Stimulated activated naive CD8-positive, alpha-beta T cell treated with anti-CD3 and anti-CD28 coated beads, Interleukin-15, amount 100 ng/mL, for 72 hours (primary cell): ENCODE results near the gene ELOVL5.
A peak's percentile ranks its signal among the peaks of the same experiment; 100 is the strongest.
"Not testable (repeated sequence)": the region's sequence is repeated elsewhere in the genome, so short reads cannot be mapped to it uniquely, and the experiment has no call there.

Experiments
- ATAC-seq: fragments of 150-1000 bp; cut with Tn5 transposase; 2 replicates; pipeline ENCODE4 v1.10.0; 2021; ENCODE audit warnings: mild to moderate bottlenecking, moderate library complexity
- DNase-seq, 2 donors: peaks; one replicate each; pipeline ENCODE4 v3.0.0; 2021 to 2022
- H3K27ac Mint-ChIP-seq, 2 donors: one replicate each; pipeline ENCODE4 v1.8.0; 2022; ENCODE audit warnings: mild to moderate bottlenecking in 2 of 2, mixed read lengths in 2 of 2, moderate library complexity in 2 of 2
- H3K27me3 Mint-ChIP-seq: one replicate; pipeline ENCODE4 v1.8.0; 2022; ENCODE audit warnings: mixed read lengths
- H3K4me1 Mint-ChIP-seq: one replicate; pipeline ENCODE4 v1.8.0; 2022; ENCODE audit warnings: mild to moderate bottlenecking, mixed read lengths
- H3K4me3 Mint-ChIP-seq, 2 donors: one replicate each; pipeline ENCODE4 v1.8.0; 2022; ENCODE audit warnings: mild to moderate bottlenecking in 2 of 2, mixed read lengths in 2 of 2, moderate library complexity in 1 of 2
- H3K9me3 Mint-ChIP-seq, 2 donors: one replicate each; pipeline ENCODE4 v1.8.0; 2022; ENCODE audit warnings: mixed read lengths in 2 of 2

ELOVL5 gene, protein sequence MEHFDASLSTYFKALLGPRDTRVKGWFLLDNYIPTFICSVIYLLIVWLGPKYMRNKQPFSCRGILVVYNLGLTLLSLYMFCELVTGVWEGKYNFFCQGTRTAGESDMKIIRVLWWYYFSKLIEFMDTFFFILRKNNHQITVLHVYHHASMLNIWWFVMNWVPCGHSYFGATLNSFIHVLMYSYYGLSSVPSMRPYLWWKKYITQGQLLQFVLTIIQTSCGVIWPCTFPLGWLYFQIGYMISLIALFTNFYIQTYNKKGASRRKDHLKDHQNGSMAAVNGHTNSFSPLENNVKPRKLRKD

DNA sequence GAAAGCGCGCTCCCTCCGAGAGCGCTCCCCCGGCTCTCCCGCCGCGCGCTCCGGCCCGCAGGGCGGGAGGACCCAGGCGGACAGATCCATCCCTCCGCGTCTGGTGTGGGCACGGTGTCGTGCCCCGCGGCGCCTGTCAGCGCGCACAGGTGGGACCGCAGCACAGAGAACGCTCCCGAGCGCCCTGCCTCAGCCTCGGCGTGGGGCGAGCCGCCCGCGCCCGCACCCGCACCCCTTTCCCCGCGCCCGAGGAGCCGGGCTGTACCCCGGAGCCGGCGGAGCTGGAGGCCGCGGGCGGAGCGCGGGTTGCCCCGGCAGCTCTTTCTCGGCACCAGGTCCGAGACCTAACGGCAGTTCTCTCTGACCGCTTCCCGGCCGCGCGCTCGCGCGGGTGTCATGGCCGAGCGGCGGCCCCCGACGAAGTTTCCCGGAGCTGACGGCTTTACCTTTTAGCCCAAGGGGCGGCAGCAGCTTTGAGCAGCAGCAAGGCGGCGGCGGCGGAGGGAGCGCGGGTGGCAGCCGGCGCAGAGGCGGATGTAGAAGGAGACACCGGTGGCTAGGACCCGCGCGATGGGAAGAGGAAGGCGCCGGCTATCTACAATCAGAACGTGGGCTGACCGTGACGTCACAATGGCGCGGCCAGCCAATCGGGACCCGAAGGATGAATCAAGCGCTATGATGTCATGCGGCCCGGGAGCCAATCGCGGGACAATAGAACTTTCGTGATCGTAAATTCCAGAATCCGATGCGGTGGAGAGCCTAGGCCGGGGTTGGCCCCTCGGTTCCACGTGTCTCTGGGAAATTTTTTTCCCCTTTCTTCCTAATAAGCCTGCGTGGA lies at the start of gene ELOVL5:
ELOVL5 (minus strand) TSS at position 580 of the 838 bp plus-strand sequence. CDS start 53,251 bp downstream, outside the sequence.
- Mint-ChIP-seq H3K27me3 (no peaks in the 10 kb centered on the region), H3K9me3 (no peaks in the 10 kb centered on the region), H3K4me1 (peaks cover 44% of the 10 kb centered on the region), H3K4me3 (peak within 1 kb of the TSS; percentile 88 to 90), H3K27ac (peak within 1 kb of the TSS; percentile 93 to 94)
- DNase-seq (peak; percentile 91 to 96), ATAC-seq (peak; percentile 85)

- no peaks in the 10 kb centered on the region for H3K4me1 Mint-ChIP-seq
- no peak for ATAC-seq
Observed at GRCh38 chr6:53397283-53397682, 48.5 kb upstream of the ELOVL5 start.

GRCh38 chr6:53395986-53396385 lies 47.2 kb upstream of the ELOVL5 start:
- Mint-ChIP-seq H3K27me3 (no peaks in the 10 kb centered on the region), H3K27ac (no peak overlapping the region), H3K9me3 (no peaks in the 10 kb centered on the region), H3K4me1 (no peaks in the 10 kb centered on the region), H3K4me3 (no peak overlapping the region)
- ATAC-seq: no peak
- DNase-seq: no peak

More at GRCh38 chr6:53397283-53397682, 48.5 kb upstream of the ELOVL5 start:
- no peak for DNase-seq
- Mint-ChIP-seq H3K4me3 (no peak overlapping the region), H3K27me3 (no peaks in the 10 kb centered on the region), H3K9me3 (no peaks in the 10 kb centered on the region), H3K27ac (no peak overlapping the region)

DNA sequence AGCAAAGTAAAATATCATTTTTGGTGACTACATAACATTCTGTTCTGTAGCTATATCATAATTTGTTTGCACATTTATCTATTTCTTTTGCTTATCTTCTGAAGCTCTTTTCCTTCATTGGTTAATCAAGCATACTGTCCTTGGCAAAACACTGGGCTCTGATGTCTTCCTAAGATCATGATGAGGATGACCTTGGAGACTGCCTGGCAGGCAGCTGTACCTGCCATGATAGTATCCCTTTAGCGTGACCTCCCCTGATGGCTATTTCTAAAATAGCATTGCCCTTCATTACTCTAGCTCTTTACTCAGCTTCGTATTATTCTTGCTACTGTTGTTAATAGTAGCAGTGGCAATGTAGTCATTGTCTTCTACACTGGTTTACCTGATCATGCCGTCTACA lies 46.0 kb upstream of the ELOVL5 start:
- DNase-seq (no peak), ATAC-seq (no peak)
- H3K4me3 Mint-ChIP-seq: no peak overlapping the region
- no peak overlapping the region for H3K27ac Mint-ChIP-seq
- H3K9me3 Mint-ChIP-seq: no peaks in the 10 kb centered on the region
- no peaks in the 10 kb centered on the region for H3K4me1 Mint-ChIP-seq
- no peaks in the 10 kb centered on the region for H3K27me3 Mint-ChIP-seq

DNA sequence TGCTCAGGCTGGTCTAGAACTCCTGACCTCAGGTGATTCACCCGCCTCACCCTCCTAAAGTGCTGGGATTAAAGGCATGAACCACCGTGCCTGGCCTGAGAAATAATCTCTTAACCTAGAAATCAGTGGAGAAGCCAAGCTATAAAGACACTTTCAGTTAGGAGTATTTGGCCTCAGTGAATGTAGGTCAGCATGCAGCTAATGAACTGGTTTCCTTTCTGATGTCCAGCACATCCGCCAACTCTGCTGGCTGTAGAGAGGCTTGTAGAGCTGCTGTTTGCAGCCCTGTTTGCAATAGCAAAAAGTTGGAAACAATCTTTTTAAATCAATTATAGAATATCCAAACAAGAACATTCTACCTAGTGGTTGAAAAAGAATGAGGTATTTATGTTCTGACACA lies 42.4 kb upstream of the ELOVL5 start:
- no peak for DNase-seq
- no peaks in the 10 kb centered on the region for H3K27me3 Mint-ChIP-seq
- H3K27ac Mint-ChIP-seq: no peak overlapping the region
- no peaks in the 10 kb centered on the region for H3K4me1 Mint-ChIP-seq
- no peak for ATAC-seq
- no peaks in the 10 kb centered on the region for H3K9me3 Mint-ChIP-seq
- H3K4me3 Mint-ChIP-seq: no peak overlapping the region

DNA sequence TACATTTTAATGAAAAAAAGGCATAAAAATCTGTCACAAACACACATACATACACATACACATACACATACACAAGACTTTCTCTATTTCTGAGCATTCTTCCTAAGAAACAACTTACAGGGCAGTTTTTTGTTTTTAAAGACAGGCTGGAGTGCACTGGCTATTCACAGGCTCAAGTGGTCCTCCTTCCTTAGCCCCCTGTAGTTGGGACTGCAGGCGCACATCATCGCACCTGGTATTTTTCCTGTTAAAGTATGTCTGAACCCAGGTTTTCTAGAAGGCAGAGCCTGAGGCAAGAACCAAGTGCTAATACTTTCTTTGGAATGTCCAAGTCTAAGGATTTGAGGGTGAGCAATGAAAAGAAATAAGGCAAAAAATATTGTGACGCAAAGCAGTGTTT lies 41.3 kb upstream of the ELOVL5 start:
- Mint-ChIP-seq H3K4me1 (no peaks in the 10 kb centered on the region), H3K4me3 (no peak overlapping the region), H3K27me3 (no peaks in the 10 kb centered on the region), H3K27ac (no peak overlapping the region), H3K9me3 (no peaks in the 10 kb centered on the region)
- ATAC-seq (no peak), DNase-seq (no peak)

- H3K27ac Mint-ChIP-seq, H3K27me3 Mint-ChIP-seq, ATAC-seq, H3K9me3 Mint-ChIP-seq, DNase-seq, H3K4me3 Mint-ChIP-seq, H3K4me1 Mint-ChIP-seq: not testable (repeated sequence)
Observed at GRCh38 chr6:53388615-53389014, 39.9 kb upstream of the ELOVL5 start.

DNA sequence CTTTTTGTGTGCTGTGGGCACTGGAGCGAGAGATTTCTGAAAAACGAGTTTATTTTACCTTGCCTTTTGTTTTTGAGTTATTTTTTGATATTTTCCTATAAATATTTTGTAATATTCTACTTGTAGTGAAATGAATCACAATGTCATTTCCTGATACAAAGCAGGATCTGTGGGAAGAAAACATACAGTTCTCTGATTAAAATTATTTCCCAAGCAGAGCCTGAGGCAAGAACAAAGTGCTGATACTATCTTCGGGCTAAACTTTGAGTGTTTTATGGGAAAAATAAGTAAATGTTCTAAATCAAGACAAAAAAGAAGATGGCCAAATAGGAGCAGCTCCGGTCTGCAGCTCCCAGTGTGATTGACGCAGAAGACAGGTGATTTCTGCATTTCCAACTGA lies 33.7 kb upstream of the ELOVL5 start:
- Mint-ChIP-seq H3K4me1 (no peaks in the 10 kb centered on the region), H3K27ac (no peak overlapping the region), H3K9me3 (no peaks in the 10 kb centered on the region), H3K4me3 (no peak overlapping the region), H3K27me3 (no peaks in the 10 kb centered on the region)
- DNase-seq (no peak), ATAC-seq (no peak)

DNA sequence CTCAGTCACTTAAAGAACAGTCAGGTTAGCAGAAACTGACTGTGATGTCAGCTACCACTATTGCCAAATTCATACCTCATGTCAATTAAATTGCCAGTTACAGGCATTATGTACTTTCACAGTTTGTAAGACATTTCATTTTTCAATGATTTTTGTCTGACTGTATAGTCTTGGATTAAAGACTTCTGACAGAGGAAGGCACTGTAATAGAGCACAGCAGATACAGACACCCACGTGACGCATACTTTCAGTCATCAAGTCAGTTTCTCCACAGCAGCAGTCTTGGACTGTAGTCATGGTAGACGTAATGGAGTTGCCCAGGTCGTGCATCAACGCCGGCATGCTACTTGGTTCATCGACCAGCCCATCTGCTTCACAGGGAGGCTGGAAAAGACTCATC lies 29.5 kb upstream of the ELOVL5 start:
- no peak for ATAC-seq
- no peaks in the 10 kb centered on the region for H3K9me3 Mint-ChIP-seq
- H3K27me3 Mint-ChIP-seq: peaks cover 7% of the 10 kb centered on the region
- H3K4me3 Mint-ChIP-seq: no peak overlapping the region
- no peaks in the 10 kb centered on the region for H3K4me1 Mint-ChIP-seq
- no peak overlapping the region for H3K27ac Mint-ChIP-seq
- no peak for DNase-seq

GRCh38 chr6:53377793-53378192 lies 29.0 kb upstream of the ELOVL5 start:
- peaks cover 7% of the 10 kb centered on the region for H3K27me3 Mint-ChIP-seq
- H3K27ac Mint-ChIP-seq: no peak overlapping the region
- no peaks in the 10 kb centered on the region for H3K4me1 Mint-ChIP-seq
- DNase-seq (no peak), ATAC-seq (no peak)
- H3K4me3 Mint-ChIP-seq: no peak overlapping the region
- no peaks in the 10 kb centered on the region for H3K9me3 Mint-ChIP-seq

DNA sequence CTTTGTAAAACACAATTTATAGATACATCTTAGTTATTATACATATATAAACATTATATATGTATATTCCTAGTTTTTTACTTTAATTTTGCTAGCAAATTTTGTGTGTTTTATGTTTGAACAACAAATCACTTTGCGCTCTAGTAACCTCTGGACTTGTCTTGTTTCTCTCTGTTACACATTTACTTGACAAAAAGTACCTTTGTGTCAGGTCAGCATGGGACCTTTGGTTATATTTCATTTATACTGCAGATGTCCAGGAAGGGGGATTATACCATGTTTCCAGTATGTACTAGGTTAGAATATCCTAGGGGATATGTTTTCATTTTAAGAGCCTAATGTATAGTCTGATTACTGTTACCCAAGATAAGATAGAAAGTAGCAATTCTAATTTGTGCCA lies 28.5 kb upstream of the ELOVL5 start:
- DNase-seq (no peak), ATAC-seq (no peak)
- H3K27me3 Mint-ChIP-seq: peaks cover 7% of the 10 kb centered on the region
- H3K4me1 Mint-ChIP-seq: no peaks in the 10 kb centered on the region
- H3K4me3 Mint-ChIP-seq: no peak overlapping the region
- H3K27ac Mint-ChIP-seq: no peak overlapping the region
- H3K9me3 Mint-ChIP-seq: no peaks in the 10 kb centered on the region

DNA sequence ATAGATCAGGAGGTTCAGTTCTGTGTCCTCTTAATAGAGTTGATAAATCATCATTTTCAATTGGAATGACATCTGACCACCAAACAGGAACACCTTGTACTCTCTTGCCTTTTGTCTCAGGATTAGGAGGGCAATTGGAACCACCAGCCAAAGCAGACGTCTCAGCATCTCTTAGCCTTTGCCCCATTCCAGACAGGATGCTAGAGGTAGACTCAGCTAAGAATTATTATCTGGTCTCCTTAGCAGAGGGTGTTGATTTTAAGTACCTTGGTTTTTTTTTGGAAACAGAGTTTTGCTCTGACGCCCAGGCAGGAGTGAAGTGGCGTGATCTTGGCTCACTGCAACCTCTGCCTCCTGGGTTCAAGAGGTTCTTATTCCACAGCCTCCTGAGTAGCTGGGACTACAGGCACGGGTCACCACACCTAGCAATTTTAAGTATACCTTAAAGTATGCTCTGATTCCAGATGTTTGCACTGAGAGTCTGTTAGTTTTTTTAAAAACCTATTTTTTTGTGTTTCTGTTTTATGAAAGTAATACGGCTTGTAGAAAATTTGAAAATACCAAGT lies 28.0 kb upstream of the ELOVL5 start:
- Mint-ChIP-seq H3K4me3 (no peak overlapping the region), H3K9me3 (no peaks in the 10 kb centered on the region), H3K4me1 (no peaks in the 10 kb centered on the region), H3K27ac (no peak overlapping the region), H3K27me3 (peaks cover 7% of the 10 kb centered on the region)
- ATAC-seq (no peak), DNase-seq (no peak)

- H3K4me3 Mint-ChIP-seq: no peak overlapping the region
- H3K4me1 Mint-ChIP-seq: no peaks in the 10 kb centered on the region
- no peak overlapping the region for H3K27ac Mint-ChIP-seq
- no peak for ATAC-seq
- H3K9me3 Mint-ChIP-seq: no peaks in the 10 kb centered on the region
- no peak for DNase-seq
- peaks cover 7% of the 10 kb centered on the region for H3K27me3 Mint-ChIP-seq
Observed at GRCh38 chr6:53375847-53376246, 27.1 kb upstream of the ELOVL5 start.

GRCh38 chr6:53373638-53374037 lies 24.9 kb upstream of the ELOVL5 start:
- DNase-seq (no peak), ATAC-seq (no peak)
- H3K27me3 Mint-ChIP-seq: peaks cover 7% of the 10 kb centered on the region
- H3K4me3 Mint-ChIP-seq: no peak overlapping the region
- no peaks in the 10 kb centered on the region for H3K4me1 Mint-ChIP-seq
- H3K9me3 Mint-ChIP-seq: no peaks in the 10 kb centered on the region
- H3K27ac Mint-ChIP-seq: no peak overlapping the region

- Mint-ChIP-seq H3K9me3 (peaks cover 0 to 12% of the 10 kb centered on the region in 2 donors), H3K4me1 (peaks cover 6% of the 10 kb centered on the region), H3K4me3 (no peak overlapping the region), H3K27me3 (peaks cover 5% of the 10 kb centered on the region), H3K27ac (no peak overlapping the region)
- ATAC-seq (no peak), DNase-seq (no peak)
Observed at GRCh38 chr6:53369876-53370515, 21.2 kb upstream of the ELOVL5 start.

- H3K9me3 Mint-ChIP-seq: peaks cover 0 to 12% of the 10 kb centered on the region in 2 donors
- DNase-seq (no peak), ATAC-seq (no peak)
- H3K4me3 Mint-ChIP-seq: no peak overlapping the region
- H3K4me1 Mint-ChIP-seq: peaks cover 6% of the 10 kb centered on the region
- H3K27ac Mint-ChIP-seq: no peak overlapping the region
- no peaks in the 10 kb centered on the region for H3K27me3 Mint-ChIP-seq
Observed at GRCh38 chr6:53369051-53369450, 20.3 kb upstream of the ELOVL5 start.
